GM04504 (cell line): ENCODE measurements around the gene GRN.
"Not testable (repeated sequence)": the region's sequence is repeated elsewhere in the genome, so short reads cannot be mapped to it uniquely, and the experiment has no call there.

Experiments used
- DNase-seq: peaks from one replicate; pipeline ENCODE4 v3.0.0-alpha.2; 2012; ENCODE audit warnings: low read depth

GRN gene

GRCh38 chr17:44346064-44346844 is 1.2 kb downstream of the GRN start:
- DNase-seq: no peak

- not testable (repeated sequence) for DNase-seq
Measured at GRCh38 chr17:44347206-44348055, 2.3 kb downstream of the GRN start.

GRCh38 chr17:44348234-44348987 is 3.3 kb downstream of the GRN start:
- no peak for DNase-seq

- no peak for DNase-seq
Measured at GRCh38 chr17:44348988-44349364, 3.9 kb downstream of the GRN start.

- no peak for DNase-seq
Measured at GRCh38 chr17:44349553-44350070, 4.5 kb downstream of the GRN start.

GRCh38 chr17:44350733-44351226 is 5.7 kb downstream of the GRN start:
- no peak for DNase-seq

DNA sequence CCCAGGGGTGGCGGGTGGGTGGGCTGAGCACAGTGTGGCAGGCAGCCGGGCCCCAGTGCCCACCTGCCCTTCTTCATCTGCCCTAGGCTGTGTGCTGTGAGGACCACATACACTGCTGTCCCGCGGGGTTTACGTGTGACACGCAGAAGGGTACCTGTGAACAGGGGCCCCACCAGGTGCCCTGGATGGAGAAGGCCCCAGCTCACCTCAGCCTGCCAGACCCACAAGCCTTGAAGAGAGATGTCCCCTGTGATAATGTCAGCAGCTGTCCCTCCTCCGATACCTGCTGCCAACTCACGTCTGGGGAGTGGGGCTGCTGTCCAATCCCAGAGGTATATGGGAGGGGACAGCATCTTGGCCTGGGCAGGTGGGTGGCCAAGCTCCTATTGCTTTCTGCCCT is 6.4 kb downstream of the GRN start:
- no peak for DNase-seq

DNA sequence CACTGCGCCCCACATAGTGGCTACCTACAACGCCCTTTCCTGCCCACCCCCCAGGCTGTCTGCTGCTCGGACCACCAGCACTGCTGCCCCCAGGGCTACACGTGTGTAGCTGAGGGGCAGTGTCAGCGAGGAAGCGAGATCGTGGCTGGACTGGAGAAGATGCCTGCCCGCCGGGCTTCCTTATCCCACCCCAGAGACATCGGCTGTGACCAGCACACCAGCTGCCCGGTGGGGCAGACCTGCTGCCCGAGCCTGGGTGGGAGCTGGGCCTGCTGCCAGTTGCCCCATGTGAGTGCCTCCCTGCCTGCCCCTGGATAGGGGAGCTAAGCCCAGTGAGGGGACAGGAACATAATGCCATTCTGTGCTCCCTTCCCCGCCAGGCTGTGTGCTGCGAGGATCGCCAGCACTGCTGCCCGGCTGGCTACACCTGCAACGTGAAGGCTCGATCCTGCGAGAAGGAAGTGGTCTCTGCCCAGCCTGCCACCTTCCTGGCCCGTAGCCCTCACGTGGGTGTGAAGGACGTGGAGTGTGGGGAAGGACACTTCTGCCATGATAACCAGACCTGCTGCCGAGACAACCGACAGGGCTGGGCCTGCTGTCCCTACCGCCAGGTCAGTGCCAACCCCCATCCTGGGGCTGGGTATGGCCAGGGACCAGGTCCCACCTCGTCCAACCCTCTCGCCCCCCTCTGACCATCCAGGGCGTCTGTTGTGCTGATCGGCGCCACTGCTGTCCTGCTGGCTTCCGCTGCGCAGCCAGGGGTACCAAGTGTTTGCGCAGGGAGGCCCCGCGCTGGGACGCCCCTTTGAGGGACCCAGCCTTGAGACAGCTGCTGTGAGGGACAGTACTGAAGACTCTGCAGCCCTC is 7.1 kb downstream of the GRN start:
- no peak for DNase-seq

DNA sequence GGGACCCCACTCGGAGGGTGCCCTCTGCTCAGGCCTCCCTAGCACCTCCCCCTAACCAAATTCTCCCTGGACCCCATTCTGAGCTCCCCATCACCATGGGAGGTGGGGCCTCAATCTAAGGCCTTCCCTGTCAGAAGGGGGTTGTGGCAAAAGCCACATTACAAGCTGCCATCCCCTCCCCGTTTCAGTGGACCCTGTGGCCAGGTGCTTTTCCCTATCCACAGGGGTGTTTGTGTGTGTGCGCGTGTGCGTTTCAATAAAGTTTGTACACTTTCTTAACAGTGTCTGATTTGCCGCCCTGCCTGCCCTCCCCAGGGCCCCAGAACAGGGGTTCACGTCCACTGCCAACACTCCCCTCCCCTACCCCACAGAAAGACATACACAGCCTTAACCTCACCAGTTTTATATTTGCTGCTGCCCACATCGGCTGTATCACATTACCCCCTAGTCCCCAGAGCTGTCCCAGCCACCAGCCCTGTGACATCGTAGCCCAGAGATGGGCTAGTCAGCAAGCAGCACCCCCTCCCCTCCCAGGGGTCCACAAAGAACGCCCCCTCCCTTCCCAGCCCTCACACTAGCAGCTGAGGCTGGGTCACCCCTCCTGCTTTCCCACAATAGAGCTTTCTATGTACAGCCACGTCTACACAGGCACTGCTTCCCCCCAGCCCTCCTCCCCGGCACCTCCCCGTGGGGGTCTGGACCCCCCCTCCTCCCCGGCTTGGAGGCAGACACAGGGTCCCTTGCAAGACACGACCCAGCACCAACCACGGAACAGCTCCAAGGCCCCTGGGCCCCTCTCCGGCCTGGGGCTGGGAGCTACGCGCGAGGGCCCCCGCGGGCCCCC is 7.9 kb downstream of the GRN start:
- DNase-seq: no peak

DNA sequence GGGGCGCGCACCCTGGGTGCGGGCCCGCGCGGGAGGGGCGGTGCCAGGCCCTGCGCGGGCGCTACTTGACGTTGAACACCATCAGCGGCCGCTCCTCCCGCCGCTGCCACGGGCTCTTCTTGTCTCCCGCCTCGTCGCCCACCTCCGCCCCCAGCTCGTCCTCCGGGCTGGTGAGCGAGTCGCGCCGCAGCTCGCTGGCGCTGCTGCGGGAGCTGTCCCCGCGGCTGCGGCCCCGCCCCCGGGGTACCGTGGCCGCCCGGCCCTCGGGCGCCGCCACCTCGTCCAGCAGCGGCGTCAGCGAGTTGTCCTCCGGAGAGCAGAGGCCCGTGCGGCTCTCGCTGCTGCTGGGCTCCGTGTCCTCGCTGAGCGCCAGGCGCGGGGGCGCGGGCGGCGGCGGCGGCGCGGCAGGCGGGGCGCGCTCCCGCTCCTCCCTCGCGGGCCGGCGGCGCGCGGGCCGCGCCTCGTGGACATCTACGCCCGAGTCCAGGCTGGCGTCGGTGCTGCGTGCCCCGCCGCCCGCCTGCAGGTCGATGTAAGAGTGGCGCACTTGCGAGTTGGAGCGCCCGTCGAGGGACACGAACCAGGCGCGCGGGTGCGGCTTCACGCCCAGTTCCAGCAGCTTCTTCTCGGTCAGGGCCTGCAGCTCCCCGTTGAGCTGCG is 8.7 kb downstream of the GRN start:
- no peak for DNase-seq

DNA sequence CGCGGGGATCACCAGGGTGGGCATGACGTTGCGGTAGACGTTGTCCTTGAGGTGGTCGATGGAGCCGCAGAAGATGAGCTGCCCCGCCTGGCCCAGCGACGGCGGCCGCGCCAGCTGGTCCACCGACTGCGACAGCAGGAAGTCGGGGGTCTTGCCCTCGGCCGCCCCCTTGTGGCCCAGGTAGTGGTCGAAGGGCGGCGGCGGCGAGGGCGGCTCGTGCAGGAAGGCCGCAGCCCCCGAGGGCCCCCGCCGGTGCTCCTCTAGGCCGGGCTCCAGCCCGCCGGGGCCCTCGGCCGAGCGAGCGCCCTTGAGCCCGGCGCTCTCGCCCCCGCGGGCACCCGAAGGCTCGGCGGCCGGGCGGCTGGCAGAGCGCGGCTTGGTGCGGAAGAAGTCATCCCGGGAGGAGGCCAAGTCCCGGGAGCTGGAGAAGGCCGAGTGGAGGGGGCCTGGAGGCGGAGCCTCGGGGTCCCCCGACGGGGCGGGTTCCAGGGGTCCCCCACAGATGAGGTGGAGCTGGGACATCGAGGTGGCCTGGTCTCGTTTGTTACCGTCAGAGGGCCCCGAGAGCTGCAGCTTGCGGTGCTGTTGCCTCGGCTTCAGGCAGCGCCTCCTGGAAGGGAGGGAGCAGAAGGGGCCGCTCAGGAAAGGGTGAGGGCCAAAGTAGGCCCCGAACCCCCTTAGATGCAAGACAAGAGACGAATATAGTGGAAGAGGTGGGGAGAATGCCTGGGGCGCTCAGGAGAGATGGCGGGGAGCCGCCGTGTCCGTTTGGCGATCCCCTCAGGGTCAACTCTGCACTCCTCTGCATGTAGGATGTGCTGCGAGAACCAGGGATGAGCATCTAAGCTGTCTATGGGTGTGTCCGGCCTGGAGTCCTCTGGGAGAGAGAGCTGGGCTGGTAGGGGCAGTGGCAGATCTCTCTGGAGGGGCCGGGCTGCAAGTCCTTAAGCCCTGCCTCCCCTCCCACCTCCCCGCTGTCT is 9.8 kb downstream of the GRN start:
- no peak for DNase-seq

- DNase-seq: no peak
Measured at GRCh38 chr17:44355642-44356099, 10.6 kb downstream of the GRN start.

DNA sequence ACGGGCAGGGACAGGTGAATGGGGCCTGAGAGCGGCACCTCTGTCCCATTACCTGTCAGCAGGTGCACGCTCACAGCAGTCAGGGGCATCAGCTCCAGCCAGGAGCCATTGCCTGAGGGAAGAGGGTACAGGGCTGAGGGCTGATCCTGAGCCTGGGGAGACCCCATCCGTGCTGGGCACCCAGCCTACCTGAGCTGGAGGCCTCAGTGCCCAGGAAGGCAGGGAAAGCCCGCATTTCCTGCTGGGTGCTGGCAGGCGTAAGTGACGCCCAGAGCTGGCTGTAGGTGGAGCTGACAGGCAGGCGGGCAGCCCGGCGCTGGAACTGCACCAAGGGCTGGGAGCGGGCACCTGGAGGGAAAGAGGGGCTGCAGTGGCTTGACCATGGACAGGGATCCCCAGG is 11.1 kb downstream of the GRN start:
- no peak for DNase-seq

DNA sequence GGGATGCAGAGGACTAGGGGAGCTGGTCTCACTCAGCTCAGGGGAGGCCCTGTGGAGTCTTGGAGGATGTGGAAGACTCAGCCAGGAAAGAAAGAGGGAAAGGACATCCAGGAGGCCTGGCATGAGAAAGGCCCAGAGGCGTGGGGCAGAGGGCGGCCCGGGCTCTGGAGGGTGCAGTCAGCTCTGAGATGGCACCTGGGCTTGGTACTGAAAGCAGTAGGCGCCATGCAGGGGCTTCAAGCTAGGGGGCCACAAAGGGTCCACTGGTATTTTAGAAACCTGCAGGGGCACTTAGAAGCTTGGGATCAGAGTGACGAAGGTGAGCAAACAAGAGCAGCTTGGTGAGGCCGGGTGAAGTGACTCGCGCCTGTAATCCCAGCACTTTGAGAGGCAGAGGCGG is 13.0 kb downstream of the GRN start:
- DNase-seq: no peak

DNA sequence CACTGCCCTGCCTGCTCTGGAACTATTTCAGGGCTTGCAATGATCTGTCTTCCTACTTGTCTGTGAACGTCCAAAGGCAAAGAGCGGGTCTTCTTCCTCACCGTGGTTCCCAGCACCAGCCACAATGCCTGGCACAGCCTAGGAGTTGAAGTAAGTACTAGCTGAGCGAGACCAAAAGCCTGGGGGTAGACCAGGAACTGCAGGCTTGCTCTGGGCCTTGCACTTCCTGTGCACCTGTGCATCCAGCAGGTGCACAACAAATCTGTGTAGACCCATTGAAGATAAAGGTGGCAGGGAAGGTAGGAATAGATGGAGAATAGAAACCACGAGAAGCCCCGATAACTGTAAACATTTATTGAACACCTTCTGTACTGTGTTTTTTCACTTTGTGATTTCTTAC is 13.9 kb downstream of the GRN start:
- no peak for DNase-seq

GRCh38 chr17:44359458-44360143 is 14.5 kb downstream of the GRN start:
- DNase-seq: no peak

GRCh38 chr17:44360144-44360533 is 15.0 kb downstream of the GRN start:
- DNase-seq: no peak

- DNase-seq: no peak
Measured at GRCh38 chr17:44360826-44361225, 15.7 kb downstream of the GRN start.
